8988T (cell line): Measurements from ENCODE around the gene SENP1.

Experiments used
- DNase-seq: peaks from one replicate; pipeline ENCODE4 v3.0.0; 2011

SENP1 gene

DNA sequence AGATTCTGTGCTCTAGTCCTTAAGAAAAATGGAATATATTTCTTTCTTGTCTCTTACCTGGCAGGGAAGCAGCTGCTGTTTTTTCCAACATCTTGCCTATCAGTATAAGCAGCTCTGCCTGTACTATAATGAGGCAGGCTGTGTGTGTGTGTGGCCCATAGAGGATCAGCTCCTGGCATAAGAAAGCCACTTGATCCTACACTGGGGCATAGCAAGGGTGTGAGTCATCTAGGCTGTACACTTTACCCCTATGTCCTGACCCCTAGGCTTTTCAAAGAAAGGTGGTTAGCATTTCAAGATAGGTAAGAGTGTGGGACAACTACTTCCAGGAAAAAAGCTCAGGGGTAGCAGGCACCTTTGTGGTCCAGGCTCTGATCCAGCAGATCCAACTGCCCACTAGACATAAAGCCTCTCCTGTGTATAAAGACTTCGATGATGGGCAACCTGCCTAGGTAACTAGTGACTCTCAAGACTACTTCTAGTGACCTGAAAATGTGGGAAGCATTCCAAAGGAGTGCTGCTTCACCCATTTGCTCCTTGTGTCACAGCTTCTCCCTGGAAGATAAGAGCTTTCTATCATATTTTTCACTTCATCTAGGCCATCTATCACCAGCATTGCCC lies 4.9 kb upstream of the SENP1 start:
- DNase-seq = no peak

DNA sequence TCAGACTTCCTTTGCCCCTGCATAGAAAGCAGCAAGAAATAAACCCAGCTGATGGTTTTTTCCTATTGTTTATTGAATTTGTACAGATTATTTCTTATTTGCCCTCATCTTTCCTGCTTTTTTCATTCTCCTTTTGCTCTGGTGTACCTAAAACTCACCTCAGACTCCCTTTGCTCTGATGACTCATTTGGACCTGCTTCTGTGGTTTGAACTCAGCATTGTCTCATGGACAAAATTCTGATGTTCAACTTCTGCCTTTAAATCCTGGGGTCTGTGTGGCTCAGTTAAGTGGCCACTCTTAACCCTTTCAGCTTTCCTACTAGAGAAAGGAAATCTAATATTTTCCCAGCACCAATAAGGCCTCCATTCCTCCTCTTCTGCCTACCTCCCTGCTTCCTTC lies 3.5 kb upstream of the SENP1 start:
- no peak for DNase-seq

DNA sequence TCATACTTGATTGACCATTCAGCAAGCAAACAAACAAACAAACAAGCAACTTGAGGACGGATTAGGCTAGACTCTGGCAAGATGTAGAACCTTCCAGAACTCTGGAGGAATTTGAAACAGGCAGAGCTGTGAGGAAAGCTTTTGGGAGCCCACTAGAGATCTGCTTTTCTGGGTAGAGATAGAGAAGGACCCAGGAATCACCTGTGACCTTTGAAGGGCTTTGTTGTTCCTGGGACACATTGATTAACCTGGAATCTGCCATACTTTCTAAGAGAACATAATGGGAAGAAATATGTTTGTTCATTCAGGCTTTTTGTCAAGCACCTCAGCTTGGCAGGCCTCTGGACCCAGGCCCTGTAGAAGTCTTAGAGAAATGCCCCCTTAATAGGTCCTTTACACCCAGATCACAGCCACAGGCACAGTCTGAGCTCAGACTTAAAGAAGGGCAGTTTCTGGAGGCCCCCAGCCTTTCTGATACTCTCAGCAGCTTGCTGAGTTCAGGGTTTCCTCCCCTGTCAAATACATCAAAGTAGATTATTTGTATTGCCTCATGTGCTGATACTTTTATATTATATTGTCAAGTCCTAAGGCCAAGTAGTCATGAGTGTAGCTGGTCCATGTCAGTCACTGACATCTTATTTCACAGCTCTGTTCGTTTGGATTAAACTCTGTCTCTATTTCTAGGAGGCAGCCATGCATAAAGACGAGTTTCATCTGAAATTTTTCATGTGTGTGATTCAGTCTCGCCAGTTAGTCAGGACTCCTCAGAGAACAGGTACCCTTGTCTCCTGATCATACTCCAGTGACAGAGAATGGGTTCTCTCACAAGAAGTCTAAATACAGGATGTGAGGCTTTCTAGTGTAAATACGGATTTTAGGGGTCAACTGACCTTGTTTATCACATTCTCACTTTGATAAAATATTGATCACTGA lies 1.1 kb upstream of the SENP1 start:
- no peak for DNase-seq

DNA sequence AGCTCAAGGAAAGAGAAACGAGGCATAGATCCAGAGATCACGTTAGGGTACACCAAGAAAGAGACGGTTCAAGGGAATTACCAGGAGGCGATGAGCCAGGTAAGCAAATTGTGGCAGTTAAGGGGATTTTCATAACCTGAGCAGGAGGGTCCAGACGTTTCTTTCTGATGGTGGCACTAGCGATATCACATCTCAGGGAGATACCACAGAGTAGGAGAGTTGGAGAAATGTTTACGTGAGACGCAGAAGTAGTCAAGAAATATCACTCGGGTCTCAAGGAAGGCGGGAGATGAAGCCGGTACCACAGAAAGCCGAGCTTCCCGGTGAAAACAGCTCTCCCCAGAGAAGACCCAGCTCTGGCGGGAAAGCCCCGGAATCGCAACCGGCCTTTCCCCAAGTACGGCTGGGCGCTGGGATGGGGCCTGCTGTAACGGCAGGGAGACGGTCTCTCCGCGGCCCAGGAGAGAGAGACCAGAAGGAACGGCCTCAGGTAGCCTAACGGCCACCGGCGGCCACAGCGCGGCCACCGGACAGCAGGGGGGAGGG lies 485 bp downstream of the SENP1 start:
- DNase-seq = no peak

DNA sequence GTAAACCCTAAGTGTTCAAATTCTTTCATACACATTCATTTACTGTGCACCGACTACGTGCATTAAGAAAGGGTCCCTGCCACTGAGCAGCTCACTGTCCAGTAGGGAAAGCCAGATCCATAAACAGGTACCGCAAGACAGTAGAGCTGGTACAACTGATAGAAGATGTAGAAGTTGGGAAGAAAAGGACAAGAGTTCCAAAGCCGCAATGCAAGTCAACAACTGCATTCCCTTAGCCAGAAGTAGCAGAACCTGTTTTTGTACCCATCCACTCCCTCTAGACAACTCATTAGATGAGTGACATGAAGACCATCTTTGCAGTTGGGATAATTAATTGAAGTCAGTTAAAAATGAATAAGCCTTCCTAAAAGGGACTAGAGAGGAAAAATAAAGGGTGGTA lies 1.3 kb downstream of the SENP1 start:
- DNase-seq = no peak

DNA sequence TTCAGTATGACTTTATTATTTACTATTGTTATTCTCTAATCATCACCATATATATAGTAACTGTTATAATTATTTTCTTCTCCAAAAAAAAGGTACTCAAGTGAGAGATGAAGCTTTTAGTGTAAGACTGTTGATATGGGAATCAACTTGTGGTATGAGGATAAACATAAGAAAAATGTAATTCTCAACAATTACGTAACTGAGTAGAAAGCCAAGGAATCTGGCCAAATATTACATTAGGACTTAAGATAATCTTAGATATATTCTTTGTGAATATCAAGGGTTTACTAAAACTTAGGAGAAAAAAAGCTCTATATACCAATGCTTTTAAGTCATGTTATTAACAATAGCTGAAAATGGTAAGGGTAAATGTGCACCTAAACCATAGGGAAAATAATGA lies 13.3 kb downstream of the SENP1 start:
- no peak for DNase-seq

DNA sequence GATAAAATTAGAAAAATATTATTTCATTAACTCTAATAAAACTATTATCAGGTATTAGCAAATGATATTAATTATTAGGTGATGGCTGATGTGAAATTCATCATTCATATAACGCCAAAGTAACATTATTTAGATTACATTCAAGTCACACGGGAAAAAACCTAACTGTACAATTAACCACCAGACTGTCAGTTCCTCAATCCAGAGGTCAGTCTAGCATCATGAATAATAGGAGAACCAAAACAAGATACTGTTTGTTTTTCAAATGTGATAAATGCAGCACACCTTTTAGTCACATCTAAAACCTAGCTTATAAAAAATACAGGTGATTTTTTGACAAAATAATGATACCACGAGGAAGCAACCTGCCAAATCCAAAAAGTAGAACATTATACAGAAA lies 19.6 kb downstream of the SENP1 start:
- no peak for DNase-seq

DNA sequence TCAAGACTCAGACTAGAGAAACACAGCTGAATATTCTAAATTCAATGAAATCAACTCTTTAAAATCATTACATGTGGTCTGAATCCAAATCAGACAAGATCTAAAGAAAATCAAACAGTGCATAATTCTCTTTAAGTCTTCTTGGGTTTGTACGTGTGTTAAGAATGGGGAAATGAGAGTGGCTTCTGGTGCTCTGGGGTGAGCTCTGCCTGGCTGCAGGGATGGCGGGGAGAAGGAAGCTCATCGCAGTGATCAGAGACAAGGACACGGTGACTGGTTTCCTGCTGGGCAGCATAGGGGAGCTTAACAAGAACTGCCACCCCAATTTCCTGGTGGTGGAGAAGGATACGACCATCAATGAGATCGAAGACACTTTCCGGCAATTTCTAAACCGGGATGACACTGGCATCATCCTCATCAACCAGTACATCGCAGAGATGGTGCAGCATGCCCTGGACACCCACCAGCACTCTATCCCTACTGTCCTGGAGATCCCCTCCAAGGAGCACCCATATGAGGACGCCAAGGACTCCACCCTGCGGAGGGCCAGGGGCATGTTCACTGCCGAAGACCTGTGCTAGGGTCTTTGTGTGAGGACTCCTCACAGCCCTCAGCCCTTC lies 20.9 kb downstream of the SENP1 start:
- DNase-seq = no peak

DNA sequence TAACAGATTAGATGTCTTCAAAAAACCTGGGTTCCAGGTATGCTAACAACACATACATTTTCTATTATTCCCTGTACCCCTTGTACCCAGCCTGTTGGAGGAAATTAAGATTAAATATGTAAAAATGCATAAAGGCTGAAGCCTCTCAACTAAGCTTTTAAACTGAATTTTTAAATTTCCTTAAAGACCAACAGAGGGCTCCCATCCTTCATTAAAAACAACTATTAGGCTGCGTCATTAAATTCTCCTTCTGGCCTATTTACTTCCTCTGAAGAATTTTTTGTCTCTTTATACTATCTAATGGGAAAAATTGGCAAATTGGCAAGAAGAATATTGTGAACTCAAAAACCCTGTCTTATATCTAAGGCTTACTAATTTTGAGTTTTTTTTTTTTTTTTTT lies 21.8 kb downstream of the SENP1 start:
- DNase-seq = no peak

DNA sequence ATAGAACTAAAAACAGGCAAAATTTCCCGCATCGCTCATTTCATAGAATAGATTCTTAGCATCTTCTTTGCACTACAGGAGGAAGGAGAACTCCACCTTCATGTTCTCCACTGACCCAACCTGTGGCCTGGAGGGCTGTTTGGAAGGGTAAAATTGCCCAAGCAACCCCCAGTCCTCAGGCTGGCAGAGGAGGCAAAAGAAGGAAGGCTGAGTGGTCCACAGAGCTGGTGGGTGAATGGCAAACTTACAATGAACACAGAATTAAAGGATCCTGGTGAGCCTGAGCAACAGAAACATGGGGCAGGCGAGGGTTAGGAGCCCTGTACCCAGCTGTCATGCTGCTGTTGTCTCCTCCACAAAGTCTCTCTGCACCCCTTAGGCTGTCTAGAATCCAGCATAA lies 25.1 kb downstream of the SENP1 start:
- DNase-seq = no peak

DNA sequence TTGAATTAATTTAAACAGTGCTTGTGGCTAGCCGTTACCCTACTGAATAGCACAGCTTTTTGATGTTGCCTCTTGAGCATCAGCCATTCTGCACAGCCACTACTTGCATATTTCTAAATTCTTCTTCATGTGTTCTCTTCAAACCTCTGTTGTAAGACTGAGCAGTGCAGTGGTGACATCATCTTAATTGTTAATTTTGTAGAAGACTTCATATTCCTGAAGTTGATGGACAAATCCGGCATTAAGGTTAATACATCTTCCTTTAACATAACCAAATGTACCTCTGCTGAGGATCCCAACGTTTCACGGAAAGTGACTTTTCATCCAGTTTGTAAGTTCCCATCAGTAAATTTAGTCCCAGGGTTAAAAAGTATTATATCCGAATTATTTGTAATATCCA lies 25.6 kb downstream of the SENP1 start:
- no peak for DNase-seq

DNA sequence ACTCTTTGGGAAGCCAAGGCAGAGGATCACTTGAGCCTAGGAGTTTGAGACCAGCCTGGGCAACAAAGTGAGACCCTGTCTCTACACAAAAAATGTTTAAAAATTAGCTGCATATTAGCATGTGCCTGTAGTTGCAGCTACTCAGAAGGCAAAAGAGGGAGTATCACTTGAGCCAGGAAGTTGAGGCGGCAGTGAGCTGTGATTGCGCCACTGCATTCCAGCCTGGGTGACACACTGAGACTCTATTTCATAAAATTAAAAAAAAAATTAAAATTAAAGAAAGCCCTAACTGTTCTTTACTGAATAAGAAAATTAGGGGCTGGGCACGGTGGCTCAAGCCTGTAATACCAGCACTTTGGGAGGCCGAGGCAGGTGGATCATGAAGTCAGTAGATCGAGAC lies 27.0 kb downstream of the SENP1 start:
- DNase-seq = no peak

DNA sequence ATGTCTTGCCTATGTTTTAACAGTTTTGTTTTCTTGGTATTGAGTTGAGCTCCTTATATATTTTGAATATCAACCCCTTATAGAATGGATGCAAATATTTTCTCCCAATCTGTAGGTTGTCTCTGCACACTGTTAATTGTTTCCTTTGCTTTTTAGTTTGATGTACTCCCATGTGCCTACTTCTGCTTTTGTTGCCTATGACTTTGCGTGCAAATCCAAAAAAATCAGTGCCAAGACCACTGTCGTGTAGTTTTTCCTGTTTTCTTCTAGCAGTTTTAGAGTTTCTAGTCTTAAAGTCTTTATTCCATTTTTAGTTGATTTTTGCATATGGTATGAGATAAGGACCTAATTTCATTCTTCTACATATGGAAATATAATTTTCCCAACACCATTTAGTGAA lies 28.8 kb downstream of the SENP1 start:
- no peak for DNase-seq

DNA sequence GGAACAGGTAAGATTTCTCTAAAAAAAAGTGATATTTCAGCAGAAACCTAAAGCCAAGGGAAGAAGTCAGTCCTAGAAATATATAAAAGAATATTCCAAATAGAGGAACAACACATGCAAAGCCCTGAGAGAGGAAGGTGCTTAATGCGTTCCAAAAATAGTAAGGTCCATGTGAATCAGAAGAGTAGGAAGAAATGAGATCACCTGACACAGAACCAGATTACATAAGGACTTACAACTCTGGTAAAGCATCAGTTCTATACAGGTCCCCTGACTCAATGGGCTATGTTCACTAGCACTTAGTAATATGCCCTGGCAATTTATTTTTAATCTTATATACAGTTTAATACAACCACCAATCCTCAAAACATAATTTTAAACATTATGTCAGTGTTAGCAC lies 30.0 kb downstream of the SENP1 start:
- no peak for DNase-seq

DNA sequence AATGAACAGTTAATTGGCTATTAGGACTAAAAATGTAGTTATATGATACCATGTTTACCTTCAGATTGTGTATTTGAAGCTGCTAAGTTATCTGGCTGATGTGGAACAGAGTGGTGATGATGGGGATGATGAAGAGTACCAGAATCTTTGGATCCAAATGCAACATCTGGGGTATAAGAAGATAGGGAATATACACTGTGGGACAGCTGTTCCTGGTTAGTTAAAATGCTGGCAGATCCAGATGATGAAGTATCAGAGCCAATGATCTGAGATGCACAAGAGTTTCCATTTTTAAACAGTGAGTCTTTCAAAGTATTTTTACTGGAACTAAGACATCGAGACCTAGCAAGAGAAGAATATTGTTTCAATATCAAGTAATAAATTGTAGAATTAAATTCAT lies 31.6 kb downstream of the SENP1 start:
- no peak for DNase-seq

DNA sequence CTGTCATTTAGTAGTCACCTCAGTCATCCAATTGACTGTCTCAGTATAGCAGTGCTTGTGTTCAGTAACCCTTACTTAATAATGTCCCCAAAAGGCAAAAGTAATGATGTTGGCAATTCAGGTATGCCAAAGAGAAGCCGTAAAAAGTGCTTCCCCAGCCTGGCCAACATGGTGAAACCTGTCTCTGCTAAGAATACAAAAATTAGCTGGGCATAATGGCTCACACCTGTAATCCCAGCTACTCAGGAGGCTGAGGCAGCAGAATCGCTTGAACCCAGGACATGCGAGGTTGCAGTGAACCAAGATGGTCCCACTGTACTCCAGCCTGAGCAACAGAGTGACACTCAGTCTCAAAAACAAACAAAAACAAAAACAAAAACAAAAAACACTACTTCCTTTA lies 33.6 kb downstream of the SENP1 start:
- no peak for DNase-seq

DNA sequence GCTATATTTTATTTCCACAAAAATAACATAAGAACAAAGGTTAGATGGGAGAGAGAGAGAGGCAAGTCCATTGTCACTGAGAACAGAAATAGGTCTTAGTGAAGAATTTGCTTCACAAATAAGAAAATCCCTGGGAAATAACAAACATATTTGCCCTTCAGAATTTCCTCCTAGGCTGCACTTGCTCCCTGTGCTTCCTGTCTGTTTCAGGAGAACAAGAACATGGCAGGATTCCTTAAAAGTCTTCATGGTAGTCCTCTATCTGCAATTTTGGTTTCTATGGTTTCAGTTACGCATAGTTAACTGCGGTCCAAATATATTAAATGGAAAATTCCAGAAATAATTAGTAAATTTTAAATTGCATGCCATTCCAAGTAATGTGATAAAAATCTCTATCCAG lies 34.1 kb downstream of the SENP1 start:
- no peak for DNase-seq

DNA sequence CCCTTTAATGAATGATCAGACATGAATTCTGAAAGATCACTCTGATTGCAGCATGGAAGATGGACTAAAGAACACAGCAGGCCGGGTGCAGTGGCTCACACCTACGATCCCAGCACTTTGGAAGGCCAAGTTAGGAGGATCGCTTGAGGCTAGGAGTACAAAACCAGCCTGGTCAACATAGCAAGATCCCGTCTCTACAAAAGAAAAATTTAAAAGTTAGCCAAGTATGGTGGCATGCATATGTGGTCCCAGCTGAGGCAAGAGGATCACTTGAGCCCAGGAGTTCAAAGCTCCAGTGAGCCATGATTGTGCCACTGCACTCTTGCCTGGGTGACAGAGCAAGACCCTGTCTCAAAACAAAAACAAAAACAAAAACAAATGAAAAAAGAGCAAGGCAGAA lies 35.1 kb downstream of the SENP1 start:
- DNase-seq = no peak

DNA sequence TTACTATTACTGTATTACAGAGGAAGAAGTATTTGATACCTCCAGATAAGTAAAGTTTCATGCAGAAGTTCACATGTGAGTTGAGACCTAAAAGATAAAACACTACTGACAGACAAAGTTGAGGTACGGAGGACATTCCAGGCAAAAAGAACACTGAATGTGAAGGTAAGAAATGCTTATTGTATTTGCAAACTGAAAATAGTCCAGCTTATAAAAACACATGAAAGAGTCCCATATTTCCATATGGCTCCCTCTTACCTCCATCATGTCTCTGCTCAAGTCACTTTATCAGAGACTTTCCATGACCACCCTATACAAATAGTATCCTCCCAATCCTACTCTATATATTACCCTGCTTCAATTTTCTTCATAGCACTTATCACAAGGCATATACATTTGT lies 35.8 kb downstream of the SENP1 start:
- DNase-seq = no peak

DNA sequence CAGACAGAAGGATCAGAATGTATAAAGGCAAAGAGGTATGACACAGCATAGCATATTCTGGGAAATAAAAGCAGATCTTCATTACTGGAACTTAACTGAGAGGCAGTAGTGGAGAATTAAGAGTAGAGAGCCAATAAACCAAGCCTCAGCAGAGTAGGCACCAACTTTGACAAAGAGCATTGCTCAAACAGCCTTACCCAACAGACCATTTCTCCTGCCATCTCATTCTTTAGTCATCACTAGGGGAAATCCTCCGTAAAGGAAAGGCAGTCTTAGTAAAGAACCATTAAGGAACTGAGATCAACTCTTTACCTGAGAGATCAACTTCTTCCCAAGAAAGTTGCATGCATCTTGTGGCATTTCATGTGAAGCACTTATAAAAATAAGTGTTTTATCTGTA lies 36.6 kb downstream of the SENP1 start:
- no peak for DNase-seq

DNA sequence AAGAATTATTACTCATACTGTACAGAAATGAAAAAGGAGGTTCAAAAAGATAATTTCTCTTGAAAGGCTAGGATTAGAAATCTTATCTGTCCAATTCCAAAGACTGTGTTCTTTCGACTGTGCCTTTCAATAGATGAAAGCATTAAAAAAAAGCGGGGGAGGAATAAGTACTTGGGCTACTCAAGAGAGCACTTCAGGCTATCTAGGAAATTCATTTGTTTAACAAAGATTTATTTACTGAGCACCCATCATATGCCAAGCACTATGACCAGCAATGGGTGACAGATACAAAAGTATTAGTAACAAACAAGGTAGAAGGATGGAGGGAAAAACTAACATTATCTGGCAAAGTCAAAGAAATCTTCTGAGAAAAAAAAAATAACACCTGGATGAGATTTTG lies 37.4 kb downstream of the SENP1 start:
- DNase-seq = no peak

DNA sequence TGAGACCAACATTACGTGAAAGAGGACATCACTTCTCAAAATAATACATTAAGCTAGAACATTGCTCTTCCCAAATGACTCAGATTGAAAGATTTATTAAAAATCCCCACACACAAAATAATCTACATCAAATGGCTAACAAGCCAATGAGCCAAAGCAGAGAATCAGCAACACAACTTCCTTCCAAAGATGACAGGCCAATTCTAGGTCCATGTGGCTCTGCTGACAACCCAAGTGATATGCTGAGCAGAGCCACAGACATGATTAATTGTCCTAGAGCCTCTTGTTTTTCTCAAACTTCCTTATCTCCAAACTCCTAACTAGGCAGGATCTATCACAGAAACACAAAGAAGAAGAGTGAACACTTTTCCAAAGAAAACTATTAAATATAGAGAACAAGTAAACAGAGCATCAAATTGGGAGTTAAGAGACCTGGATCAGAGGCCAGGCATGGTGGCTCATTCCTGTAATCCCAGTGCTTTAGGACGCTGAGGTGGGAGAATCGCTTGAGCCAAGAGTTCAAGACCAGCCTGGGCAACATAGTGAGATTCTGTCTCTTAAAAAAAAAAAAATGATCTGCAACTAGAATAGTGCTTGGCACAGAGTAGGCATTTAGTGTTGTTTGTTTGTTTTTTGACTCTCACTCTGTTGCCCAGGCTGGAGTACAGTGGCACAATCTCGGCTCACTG lies 38.5 kb downstream of the SENP1 start:
- DNase-seq = no peak

DNA sequence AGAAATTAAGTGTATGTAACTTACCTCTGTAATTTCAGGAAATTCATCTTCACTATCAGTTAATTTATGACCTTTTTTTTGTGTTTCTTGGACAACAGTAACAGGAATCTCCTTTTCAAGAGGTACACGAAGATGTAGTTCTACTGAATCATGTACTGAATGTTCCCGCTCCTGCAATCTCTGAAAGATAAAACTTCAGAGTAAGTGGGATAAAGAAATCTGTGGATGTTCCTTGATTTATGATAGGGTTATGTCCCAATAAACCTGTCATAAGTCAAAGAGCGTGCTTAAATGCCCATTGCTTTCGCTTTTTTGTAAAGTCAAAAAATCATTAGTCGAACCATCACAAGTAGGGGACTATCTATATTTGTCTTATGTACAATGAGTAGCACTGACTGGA lies 40.8 kb downstream of the SENP1 start:
- DNase-seq = no peak
